Measurements from ENCODE around the gene LEMD2.

The LEMD2 gene

DNA sequence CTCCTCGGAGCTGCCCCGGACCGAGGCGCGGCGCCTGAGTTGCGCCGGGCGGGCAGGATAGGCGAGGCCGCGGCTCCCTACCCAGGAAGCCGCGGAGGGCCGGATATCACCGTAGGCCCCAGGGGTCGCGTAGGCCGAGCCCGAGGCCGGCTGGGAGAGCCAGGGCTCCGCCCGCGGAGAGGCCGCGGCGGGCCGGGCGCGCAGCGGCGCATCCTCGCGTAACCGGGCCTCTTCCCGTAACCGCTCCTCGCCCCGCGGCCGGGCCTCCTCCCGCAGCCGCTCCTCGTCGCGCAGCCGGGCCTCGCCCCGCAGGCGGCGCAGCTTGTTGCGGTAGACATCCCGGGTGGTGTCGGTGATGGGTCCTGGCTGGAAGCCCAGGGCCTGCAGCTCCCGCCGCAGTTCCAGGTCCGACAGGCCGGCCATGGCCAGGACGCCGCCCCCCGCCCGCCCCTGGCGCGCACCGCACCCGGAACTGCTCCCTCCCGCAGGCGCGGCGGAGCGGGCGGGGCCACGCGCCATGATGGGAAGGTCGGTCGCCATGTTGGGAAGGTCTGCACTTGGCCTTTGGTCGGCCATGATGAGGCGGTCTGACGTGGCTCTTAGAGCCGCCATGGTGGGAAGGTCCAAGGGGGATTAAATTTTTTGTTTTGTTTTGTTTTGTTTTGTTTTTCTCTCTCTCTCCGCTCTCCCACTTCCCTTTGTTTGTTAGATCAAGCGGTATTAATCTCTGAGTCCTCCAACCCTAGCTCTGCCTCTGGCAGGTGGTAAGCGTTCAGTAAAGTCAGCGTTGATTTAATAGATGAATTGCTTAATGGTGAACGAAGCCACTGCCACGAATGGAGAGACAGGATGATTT is at the start of gene LEMD2 (continued):
- TF ChIP-seq, protein P1, sequence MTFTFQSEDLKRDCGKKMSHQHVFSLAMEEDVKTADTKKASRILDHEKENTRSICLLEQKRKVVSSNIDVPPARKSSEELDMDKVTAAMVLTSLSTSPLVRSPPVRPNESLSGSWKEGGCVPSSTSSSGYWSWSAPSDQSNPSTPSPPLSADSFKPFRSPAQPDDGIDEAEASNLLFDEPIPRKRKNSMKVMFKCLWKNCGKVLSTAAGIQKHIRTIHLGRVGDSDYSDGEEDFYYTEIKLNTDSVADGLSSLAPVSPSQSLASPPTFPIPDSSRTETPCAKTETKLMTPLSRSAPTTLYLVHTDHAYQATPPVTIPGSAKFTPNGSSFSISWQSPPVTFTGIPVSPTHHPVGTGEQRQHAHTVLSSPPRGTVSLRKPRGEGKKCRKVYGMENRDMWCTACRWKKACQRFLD (tag by site-specific recombination; IDR thresholded peaks at IDR 0.05): no peak
- TF ChIP-seq, protein P2, sequence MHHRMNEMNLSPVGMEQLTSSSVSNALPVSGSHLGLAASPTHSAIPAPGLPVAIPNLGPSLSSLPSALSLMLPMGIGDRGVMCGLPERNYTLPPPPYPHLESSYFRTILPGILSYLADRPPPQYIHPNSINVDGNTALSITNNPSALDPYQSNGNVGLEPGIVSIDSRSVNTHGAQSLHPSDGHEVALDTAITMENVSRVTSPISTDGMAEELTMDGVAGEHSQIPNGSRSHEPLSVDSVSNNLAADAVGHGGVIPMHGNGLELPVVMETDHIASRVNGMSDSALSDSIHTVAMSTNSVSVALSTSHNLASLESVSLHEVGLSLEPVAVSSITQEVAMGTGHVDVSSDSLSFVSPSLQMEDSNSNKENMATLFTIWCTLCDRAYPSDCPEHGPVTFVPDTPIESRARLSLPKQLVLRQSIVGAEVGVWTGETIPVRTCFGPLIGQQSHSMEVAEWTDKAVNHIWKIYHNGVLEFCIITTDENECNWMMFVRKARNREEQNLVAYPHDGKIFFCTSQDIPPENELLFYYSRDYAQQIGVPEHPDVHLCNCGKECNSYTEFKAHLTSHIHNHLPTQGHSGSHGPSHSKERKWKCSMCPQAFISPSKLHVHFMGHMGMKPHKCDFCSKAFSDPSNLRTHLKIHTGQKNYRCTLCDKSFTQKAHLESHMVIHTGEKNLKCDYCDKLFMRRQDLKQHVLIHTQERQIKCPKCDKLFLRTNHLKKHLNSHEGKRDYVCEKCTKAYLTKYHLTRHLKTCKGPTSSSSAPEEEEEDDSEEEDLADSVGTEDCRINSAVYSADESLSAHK (tag by site-specific recombination; IDR thresholded peaks at IDR 0.05): peak; percentile 25
- peak; percentile 85 for TF ChIP-seq ZSCAN30 (tag by site-specific recombination; IDR thresholded peaks at IDR 0.05)
- TF ChIP-seq, protein P3, sequence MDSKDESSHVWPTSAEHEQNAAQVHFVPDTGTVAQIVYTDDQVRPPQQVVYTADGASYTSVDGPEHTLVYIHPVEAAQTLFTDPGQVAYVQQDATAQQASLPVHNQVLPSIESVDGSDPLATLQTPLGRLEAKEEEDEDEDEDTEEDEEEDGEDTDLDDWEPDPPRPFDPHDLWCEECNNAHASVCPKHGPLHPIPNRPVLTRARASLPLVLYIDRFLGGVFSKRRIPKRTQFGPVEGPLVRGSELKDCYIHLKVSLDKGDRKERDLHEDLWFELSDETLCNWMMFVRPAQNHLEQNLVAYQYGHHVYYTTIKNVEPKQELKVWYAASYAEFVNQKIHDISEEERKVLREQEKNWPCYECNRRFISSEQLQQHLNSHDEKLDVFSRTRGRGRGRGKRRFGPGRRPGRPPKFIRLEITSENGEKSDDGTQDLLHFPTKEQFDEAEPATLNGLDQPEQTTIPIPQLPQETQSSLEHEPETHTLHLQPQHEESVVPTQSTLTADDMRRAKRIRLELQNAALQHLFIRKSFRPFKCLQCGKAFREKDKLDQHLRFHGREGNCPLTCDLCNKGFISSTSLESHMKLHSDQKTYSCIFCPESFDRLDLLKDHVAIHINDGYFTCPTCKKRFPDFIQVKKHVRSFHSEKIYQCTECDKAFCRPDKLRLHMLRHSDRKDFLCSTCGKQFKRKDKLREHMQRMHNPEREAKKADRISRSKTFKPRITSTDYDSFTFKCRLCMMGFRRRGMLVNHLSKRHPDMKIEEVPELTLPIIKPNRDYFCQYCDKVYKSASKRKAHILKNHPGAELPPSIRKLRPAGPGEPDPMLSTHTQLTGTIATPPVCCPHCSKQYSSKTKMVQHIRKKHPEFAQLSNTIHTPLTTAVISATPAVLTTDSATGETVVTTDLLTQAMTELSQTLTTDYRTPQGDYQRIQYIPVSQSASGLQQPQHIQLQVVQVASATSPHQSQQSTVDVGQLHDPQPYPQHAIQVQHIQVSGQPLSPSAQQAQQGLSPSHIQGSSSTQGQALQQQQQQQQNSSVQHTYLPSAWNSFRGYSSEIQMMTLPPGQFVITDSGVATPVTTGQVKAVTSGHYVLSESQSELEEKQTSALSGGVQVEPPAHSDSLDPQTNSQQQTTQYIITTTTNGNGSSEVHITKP (tag by site-specific recombination; IDR thresholded peaks at IDR 0.05): peak; percentile 63
- TF ChIP-seq KLF10 (tag by site-specific recombination; IDR thresholded peaks at IDR 0.05): peak; percentile 95
- TF ChIP-seq KLF1 (tag by site-specific recombination; IDR thresholded peaks at IDR 0.05): peak; percentile 54
- TF ChIP-seq ZNF514 (tag by site-specific recombination; IDR thresholded peaks at IDR 0.05): no peak
- TF ChIP-seq GFI1B (tag by site-specific recombination; IDR thresholded peaks at IDR 0.05): no peak
- TF ChIP-seq ZNF510 (tag by site-specific recombination; IDR thresholded peaks at IDR 0.05; ENCODE audit: insufficient replicate concordance): no peak
- TF ChIP-seq ZNF19 (tag by site-specific recombination; IDR thresholded peaks at IDR 0.05; ENCODE audit: low read depth): no peak
- no peak for TF ChIP-seq ZNF274 (IDR thresholded peaks at IDR 0.05; ENCODE audit: low read length)
- TF ChIP-seq ZNF274 (tag by site-specific recombination; IDR thresholded peaks at IDR 0.05; ENCODE audit: borderline replicate concordance): no peak
- no peak for TF ChIP-seq ZNF548 (tag by site-specific recombination; IDR thresholded peaks at IDR 0.05)
- no peak for TF ChIP-seq ZNF664 (tag by site-specific recombination; IDR thresholded peaks at IDR 0.05)
- TF ChIP-seq ZNF404 (tag by site-specific recombination; IDR thresholded peaks at IDR 0.05): no peak
- TF ChIP-seq ZNF335 (tag by site-specific recombination; conservative IDR thresholded peaks at IDR 0.05): peak; percentile 97
- peak; percentile 70 for TF ChIP-seq ZNF629 (tag by site-specific recombination; IDR thresholded peaks at IDR 0.05)
- TF ChIP-seq ZNF792 (tag by site-specific recombination; IDR thresholded peaks at IDR 0.05): no peak
- TF ChIP-seq, protein P4, sequence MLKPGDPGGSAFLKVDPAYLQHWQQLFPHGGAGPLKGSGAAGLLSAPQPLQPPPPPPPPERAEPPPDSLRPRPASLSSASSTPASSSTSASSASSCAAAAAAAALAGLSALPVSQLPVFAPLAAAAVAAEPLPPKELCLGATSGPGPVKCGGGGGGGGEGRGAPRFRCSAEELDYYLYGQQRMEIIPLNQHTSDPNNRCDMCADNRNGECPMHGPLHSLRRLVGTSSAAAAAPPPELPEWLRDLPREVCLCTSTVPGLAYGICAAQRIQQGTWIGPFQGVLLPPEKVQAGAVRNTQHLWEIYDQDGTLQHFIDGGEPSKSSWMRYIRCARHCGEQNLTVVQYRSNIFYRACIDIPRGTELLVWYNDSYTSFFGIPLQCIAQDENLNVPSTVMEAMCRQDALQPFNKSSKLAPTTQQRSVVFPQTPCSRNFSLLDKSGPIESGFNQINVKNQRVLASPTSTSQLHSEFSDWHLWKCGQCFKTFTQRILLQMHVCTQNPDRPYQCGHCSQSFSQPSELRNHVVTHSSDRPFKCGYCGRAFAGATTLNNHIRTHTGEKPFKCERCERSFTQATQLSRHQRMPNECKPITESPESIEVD (tag by site-specific recombination; IDR thresholded peaks at IDR 0.05): no peak
- no peak for TF ChIP-seq ZNF138 (tag by site-specific recombination; IDR thresholded peaks at IDR 0.05; ENCODE audit: borderline replicate concordance)
- no peak for TF ChIP-seq ZNF560 (tag by site-specific recombination; IDR thresholded peaks at IDR 0.05; ENCODE audit: borderline replicate concordance)
- peak; percentile 69 for TF ChIP-seq ZIC2 (tag by site-specific recombination; IDR thresholded peaks at IDR 0.05)
- TF ChIP-seq ZFP37 (tag by site-specific recombination; IDR thresholded peaks at IDR 0.05): no peak
- no peak for TF ChIP-seq MEIS1 (CRISPR knock-in tag; IDR thresholded peaks at IDR 0.05; ENCODE audit: borderline replicate concordance)
- no peak; the same call in 1 of the 2 replicates for TF ChIP-seq ZNF146 (tag by site-specific recombination; IDR thresholded peaks at IDR 0.05)
- TF ChIP-seq ZNF501 (tag by site-specific recombination; IDR thresholded peaks at IDR 0.05): no peak
- no peak for TF ChIP-seq SETDB1 (IDR thresholded peaks at IDR 0.05; ENCODE audit: insufficient read length, low read length)
- no peak for TF ChIP-seq ZNF776 (tag by site-specific recombination; IDR thresholded peaks at IDR 0.05; ENCODE audit: borderline replicate concordance)
- no peak for TF ChIP-seq ZNF670 (tag by site-specific recombination; IDR thresholded peaks at IDR 0.05; ENCODE audit: low read depth)
- TF ChIP-seq ZNF785 (tag by site-specific recombination; IDR thresholded peaks at IDR 0.05): peak; percentile 66; the same call in 1 of the 2 replicates
- peak; percentile 94 for TF ChIP-seq ZXDB (tag by site-specific recombination; IDR thresholded peaks at IDR 0.05)
- TF ChIP-seq ZNF37A (tag by site-specific recombination; IDR thresholded peaks at IDR 0.05): no peak

Data from HEK293 (cell line).